Measurements from ENCODE around the gene MPND. TPM values are rescaled to one million over a fixed set of nuclear protein-coding genes. Genes with fewer than 3 reads are reported as not detected.

MPND gene
- total RNA-seq, 1 donor from 2014 or later, result 6.6 TPM

GRCh38 chr19:4409123-4409933, 66.0 kb downstream of the MPND start:
- Histone ChIP-seq H3K4me3 (ENCODE audit: low read depth, low read length) (no peak overlapping the region), H3K27me3 (ENCODE audit: control insufficient read depth, insufficient read depth, low read length) (no peaks in the 10 kb centered on the region), H3K36me3 (ENCODE audit: control insufficient read depth, insufficient read depth, low read length) (peaks cover 1% of the 10 kb centered on the region)
- DNase-seq (ENCODE audit: low read depth), result no peak
- TF ChIP-seq CTCF (IDR thresholded peaks at IDR 0.05; ENCODE audit: insufficient read depth, low read length, poor library complexity, severe bottlenecking), result no peak

Other genes starting within 250 kb of the MPND start
- gene MAP2K2, start 219.4 kb upstream of the MPND start, total RNA-seq, result 198 and 249 TPM in 2 replicates
- gene CREB3L3, start 189.9 kb upstream of the MPND start, total RNA-seq, result not detected in 2 replicates
- 58.8 and 59.2 TPM in 2 replicates for gene SIRT6, start 161.0 kb upstream of the MPND start, total RNA-seq
- gene ANKRD24, start 160.9 kb upstream of the MPND start, total RNA-seq, result 0.33 and 0.34 TPM in 2 replicates
- 2.5 and 3.9 TPM in 2 replicates for gene EBI3, start 114.0 kb upstream of the MPND start, total RNA-seq
- gene YJU2, start 96.5 kb upstream of the MPND start, total RNA-seq, result 33.0 and 37.2 TPM in 2 replicates
- gene SHD, start 64.3 kb upstream of the MPND start, total RNA-seq, result not detected in 2 replicates
- not detected in 2 replicates for gene TMIGD2, start 41.2 kb upstream of the MPND start, total RNA-seq
- gene FSD1, start 39.0 kb upstream of the MPND start, total RNA-seq, result 11.3 and 13.2 TPM in 2 replicates
- 78.5 and 84.8 TPM in 2 replicates for gene STAP2, start 4.7 kb upstream of the MPND start, total RNA-seq
- gene SH3GL1, start 57.0 kb downstream of the MPND start, total RNA-seq, result 60.9 and 72.0 TPM in 2 replicates
- gene CHAF1A, start 59.1 kb downstream of the MPND start, total RNA-seq, result 6.8 and 13.8 TPM in 2 replicates
- 62.3 and 66.0 TPM in 2 replicates for gene UBXN6, start 114.2 kb downstream of the MPND start, total RNA-seq
- 67.0 and 82.0 TPM in 2 replicates for gene HDGFL2, start 128.7 kb downstream of the MPND start, total RNA-seq
- gene PLIN4, start 174.9 kb downstream of the MPND start, total RNA-seq, result under 0.01 and 0.04 TPM in 2 replicates
- 0.07 TPM in 1 of 2 replicates, not detected in the other for gene PLIN5, start 191.7 kb downstream of the MPND start, total RNA-seq
- 0.21 and 0.25 TPM in 2 replicates for gene LRG1, start 196.5 kb downstream of the MPND start, total RNA-seq
- gene SEMA6B, start 216.1 kb downstream of the MPND start, total RNA-seq, result 0.13 and 0.55 TPM in 2 replicates